T1000 (cell line): ENCODE measurements around the gene SCAPER.
"Not testable (repeated sequence)": the region's sequence is repeated elsewhere in the genome, so short reads cannot be mapped to it uniquely, and the experiment has no call there.

Experiments
- DNase-seq: peaks from one replicate; lab custom pipeline; 2025; ENCODE audit warnings: mixed read lengths; lab: John Stamatoyannopoulos, UW

The SCAPER gene

DNA sequence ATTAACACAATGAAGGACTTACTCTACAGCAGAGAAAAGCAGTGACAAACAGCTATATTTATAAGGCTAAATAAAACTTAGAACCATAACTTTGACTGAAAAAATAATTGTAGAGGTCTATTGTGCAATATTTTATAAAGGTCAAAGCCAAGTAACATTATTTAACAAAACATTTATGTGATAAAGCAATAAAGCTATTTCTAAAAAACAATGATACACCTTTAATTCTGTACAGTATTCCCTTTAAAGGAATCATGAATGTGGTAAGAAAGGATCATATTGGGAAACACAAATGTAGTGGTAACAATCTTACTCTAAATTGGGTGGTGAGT is 332.2 kb downstream of the SCAPER start:
- DNase-seq, result no peak

DNA sequence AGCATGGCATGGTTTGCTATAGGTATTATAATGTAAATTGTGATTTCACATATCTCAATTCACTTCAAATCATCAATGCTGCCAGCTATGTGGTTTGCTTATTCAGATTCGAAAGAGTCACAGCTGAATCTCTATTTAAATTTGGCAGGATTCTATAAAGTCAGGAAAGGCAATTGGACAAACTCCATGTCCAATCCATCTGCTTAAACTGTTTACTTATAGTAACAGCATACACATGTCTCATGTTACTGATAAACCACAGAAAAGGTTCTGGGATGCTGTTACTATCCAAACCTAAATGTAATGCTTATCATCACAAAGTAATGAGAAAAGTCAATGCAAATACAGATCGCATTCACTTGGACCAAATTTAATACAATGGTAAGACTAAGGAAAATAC is 338.9 kb downstream of the SCAPER start:
- DNase-seq, result no peak

DNA sequence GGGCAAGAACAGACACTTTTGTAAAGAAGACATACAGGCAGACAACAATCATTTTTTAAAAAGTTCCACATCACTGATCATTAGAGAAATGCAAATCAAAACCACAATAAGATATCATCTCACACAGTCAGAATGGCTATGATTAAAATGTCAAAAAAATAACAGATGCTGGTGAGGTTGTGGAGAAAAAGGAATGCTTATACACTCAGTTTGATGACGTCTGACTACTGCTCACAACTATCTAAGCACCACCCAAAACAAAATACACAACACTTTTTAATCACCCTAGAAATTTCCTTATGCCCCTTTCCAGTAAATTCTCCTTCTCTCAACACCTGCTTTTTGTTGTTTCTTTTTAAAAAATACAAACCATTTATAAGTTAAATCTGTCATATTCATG is 339.8 kb downstream of the SCAPER start:
- DNase-seq, result no peak

DNA sequence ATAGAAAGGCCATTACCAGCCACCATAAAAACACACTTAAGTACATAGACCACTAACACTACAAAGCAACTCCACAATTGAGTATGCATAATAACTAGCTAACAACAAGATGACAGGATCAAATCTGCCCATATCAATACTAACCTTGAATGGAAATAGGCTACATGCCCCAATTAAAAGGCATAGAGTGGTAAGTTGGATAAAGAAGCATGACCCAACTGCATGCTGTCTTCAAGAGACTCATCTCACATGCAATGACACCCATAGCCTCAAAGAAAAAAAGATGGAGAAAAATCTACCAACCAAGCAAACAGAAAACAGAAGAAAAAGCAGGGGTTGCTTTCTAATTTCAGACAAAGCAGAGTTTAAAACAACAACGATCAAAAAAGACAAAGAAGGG is 349.9 kb downstream of the SCAPER start:
- DNase-seq, result no peak

DNA sequence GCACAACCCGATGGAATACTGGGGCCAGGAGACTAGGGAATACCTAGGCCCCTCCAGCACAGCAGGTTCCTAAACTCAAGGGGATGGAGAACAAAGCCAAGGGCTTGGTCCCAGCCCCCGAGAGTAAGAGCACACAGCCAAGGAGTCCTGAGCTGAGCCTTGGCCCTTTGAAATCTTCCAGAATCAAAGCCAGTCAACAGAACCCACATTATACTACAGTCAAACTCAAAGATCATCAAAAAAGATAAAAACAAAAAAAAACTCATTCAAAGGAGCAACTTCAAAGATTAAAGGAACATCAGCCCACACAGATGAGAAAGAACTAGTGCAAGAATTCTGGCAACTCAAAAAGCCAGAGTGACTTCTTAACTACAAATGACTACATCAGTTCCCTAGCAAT is 351.6 kb downstream of the SCAPER start:
- no peak for DNase-seq

DNA sequence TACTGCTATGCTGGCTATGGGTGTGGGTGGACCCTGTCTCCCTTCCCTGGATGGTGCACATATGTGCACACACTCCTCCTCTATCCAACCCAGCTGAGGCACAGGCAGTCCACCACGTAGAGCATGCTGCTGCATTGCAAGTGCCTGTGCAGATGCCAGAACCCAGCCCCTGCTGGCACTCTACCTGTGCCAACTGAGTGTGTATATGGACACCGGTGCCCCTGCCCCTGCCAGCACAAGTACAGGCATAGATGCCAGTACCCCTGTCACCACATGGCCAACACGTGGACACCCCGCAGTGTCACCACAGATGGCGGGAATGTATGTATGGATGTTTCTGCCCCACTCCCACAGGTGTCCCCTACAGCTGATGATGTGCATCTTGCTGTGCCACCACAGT is 352.0 kb downstream of the SCAPER start:
- no peak for DNase-seq

DNA sequence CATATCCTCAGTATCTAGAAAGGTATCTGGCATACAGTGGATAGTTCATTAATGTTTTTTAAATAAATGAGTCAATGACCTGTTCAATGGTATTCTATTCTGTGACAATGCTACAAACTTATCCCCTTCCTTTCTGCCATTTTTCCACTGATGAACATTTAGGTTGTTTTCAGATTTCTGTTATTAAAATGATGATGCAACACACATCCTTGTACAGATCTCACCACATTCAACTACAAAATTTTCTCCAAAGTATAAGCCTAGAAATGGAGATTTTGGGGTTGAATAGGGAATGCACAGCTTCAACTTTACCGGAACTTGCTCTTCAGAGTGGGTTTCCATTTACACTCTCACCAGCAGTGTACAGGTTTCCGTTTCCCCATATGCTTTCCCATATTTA is 358.3 kb downstream of the SCAPER start:
- no peak for DNase-seq

DNA sequence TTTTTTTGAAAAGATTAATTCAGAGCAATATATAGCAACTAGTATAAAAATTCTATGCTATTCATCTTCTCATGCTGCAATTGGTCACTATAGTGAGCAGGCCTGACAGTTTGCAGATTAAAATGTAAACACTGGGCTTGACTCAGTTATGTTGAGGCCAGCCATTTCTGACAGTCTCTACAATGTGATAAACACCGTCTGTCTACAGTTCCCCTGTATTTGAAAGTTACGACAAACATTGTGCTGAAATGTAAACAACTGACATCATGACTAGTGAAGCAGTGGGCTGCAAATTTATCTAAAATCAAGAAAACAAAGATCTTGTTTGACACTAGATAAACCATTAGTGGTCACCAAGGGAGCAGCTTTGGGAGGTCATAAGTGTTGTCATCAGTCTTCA is 371.1 kb downstream of the SCAPER start:
- no peak for DNase-seq

DNA sequence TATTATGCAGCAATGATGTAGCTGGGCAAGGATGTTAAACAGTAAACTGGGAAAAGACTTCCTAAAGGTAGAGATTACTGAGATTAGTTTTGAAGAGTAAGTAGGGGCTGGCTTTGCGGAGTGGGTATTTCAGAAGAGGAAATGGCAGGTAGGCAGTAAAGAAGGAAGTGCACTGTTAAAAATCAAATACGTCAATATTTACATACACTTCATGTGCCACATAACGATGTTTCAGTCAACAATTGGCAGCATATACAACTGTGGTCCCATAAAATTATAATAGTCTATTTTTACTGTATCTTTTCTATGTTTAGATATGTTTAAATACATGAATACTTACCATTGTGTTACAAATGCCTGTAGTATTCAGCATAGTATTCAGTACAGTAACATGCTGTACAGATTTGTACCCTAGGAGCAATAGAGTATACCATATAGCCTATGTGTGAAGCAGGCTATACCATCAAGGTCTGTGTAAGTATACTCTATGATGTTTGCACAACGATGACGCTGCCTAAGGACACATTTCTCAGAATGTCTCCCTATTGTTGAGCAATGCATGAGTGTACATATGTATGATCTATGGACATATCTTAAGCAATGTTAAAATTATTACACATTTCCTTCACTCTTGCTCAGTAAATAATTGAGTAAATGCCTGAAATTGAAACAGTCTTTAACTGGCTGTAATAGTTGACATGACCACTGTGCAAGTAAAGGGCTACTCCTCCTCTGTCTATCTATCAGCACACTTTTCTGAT is 371.9 kb downstream of the SCAPER start:
- no peak for DNase-seq

DNA sequence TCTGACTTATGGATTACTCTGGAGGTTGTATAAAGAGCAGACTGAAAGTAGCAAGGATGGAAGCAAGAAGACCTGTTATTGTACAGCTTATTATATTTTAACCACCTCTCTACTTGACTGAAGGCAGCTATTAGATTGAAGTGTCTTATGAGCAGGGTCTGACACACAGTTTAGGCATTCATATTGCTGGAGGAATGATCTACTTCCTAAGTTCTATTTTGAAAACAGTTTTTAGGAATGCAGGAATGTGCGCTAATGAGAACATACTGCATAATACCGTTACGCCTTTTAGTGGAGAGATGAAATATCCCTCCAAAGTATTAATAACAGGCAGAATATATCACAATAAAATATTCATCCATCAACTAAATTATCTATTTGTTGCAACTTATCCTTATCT is 375.2 kb downstream of the SCAPER start:
- DNase-seq, result no peak

DNA sequence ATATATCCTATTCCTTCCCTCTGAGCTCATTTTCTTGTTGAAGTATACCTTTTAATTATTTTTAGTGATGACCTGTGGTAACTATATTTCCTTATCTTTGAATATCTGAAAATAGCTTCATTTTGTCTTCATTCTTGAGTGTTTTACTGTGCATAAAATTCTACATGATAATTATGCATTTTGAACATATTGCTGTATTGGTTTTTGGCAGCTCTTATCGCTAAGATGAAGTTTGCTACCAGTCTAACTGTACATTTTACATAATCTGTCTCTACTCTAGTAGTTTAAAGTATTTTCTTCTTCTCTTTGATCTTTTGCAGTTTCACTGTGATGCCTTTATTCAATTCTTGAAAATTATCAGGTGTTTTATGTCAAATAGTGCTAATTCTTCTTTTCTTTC is 379.0 kb downstream of the SCAPER start:
- DNase-seq, result no peak

DNA sequence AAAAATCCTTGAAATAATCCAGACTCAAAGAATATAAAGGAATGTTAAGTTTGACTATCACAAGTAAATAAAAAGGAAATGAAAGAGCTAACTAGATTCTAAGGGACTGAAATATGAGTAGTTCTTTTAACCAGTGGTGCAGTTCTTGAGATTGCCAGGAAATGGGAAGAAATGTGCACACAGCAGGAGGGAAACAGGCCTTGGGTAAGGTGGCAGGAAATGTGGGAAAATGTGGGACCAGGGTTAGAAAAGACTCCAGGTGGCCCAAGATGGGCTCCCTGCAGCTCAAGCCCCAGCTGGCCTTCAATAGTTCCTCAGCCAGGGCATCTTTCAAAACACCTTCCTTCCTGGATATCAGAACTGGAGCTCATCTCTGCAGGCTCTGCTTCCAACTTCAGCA is 387.2 kb downstream of the SCAPER start:
- no peak for DNase-seq

DNA sequence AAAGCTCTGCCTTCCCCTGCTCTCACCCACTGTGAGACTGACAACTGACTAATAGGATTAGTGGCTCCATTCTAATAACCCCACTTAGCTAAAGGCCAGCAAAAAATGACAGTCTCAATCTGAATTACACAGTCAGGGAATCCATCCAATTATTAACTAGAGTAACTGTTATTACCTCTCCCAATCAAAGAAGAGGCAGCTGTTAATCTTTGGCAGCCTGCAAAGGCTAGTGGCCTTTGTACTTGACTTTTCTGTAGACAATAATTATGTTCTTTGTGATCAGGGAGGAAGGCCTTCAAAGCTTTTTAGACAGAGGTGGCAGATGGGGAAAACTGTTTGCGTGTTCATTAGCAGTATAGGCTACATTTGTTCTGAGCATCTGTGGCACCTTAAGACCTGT is 390.9 kb downstream of the SCAPER start:
- DNase-seq, result no peak

DNA sequence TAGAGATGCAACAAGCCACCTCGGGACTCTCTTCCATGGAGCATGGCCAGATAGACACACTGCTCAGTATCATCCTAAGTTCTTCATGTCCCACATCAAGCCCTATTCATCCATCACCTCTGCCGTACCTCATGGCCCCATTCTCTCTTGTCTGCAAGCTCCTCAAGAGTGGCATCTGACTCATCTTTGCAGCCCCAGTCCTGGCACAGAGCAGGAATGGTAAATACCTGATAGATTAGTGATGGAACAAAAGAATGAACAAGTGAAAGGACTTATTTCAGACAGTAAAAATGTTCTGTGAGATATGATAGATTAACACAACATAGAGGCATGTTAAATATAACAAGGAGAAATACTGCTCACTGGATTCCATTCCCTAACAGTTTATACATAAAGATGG is 392.2 kb downstream of the SCAPER start:
- DNase-seq, result no peak

DNA sequence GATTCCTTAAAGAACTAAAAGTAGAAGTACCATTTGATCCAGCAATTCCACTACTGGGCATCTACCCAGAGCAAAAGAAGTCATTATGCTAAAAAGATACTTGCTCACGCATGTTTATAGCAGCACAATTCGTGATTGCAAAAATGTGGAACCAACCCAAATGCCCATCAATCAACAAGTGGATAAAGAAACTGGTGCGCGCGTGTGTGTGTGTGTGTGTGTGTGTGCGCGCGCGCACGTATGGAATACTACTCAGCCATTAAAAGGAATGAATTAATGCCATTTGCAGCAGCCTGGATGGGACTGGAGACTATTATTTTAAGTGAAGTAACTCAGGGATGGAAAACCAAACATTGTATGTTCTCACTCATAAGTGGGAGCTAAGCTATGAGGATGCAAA is 394.5 kb downstream of the SCAPER start:
- not testable (repeated sequence) for DNase-seq

DNA sequence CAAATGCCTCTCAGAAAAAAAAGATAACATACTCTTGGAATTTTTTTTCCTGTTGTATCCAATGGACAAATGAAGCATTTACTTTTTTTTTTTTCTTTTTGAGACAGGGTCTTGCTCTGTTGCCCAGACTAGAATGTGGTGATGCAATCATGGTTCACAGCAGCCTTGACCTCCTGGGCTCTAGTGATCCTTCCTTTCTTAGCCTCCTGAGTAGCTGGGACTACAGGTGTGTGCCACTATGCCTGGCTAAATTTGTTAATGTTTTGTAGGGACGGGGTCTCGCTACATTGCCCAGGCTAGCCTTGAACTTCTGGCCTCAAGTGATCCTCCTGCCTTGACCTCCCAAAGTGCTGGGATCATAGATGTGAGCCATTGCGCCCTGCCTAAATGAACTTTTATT is 401.3 kb downstream of the SCAPER start:
- no peak for DNase-seq

DNA sequence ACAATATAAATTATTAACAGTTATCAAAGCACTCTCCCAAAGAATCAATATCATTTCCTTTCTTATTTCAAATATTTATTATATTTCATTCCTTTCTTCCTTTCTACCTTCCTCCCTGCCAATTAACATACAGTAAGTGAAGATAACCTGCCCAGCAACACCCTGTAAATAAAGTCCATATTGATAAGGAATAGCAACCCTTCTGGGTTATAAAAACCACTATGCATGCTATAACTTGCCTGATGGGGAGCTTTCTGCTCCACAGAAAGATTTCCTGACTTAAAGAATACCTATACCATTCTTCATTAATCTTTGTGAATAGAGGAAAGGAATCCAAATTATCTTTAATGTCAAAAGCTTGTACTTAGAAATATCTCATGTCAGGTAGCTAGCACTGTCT is 402.0 kb downstream of the SCAPER start:
- no peak for DNase-seq

DNA sequence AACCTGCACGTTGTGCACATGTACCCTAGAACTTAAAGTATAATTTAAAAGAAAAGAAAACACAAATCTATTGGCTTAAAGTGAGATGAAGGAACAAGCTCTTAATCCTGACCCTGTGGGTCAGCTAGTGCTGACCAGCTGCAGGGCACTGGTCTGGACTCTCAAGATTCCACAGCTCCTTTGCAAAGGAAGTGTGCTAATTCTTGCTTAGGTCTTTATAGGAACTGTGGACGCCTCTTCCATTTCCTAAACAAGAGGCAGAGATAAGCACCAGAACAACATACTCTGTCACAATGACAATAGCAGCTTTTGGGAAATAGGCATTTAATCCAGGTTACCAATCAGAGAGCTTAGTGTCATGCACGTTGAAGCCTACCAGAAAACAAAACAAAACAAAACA is 402.5 kb downstream of the SCAPER start:
- DNase-seq, result no peak

DNA sequence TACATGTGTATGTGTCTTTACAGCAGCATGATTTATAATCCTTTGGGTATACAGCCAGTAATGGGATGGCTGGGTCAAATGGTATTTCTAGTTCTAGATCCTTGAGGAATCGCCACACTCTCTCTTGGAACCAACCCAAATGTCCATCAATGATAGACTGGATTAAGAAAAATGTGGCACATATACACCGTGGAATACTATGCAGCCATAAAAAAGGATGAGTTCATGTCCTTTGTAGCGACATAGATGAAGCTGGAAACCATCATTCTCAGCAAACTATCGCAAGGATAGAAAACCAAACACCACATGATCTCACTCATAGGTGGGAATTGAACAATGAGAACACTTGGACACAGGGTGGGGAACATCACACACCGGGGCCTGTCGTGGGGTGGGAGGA is 403.0 kb downstream of the SCAPER start:
- DNase-seq, result not testable (repeated sequence)

DNA sequence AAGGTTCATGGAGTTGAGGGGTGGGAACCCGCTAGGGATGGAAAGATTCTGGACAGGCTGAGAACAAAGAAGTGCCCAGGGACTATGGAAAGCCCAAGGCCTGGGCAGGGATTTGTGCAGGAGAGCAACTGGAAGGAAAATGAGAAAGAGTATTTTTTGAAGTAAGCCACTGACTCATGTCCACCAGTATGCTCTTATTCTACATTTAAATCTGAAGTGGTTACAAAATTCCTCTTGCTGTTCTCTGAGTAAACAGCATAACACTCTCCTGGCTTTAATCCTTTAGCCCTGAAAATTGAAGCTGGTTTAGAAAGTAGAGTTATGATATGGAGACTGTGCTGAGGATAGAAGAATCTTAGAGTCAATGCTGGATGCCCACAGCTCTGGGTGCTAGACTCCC is 403.4 kb downstream of the SCAPER start:
- no peak for DNase-seq

DNA sequence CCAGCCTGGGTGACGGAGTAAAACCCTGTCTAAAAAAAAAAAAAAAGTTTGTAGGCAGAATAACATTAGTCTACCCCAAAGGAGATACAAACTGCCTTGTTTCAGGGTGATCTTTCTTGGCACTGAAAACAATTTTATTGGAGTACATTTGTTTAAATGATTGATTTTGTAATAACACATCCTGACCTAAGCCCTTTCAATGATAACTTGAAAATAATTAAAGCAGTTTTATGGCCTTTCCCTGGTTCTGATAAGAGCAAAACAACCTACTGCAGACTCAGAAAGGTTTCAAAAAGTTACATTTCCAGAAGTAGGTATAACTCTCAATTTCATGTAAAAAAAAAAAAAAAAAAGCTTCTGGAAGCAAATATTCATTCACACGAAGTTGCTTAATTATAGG is 404.1 kb downstream of the SCAPER start:
- DNase-seq, result no peak

DNA sequence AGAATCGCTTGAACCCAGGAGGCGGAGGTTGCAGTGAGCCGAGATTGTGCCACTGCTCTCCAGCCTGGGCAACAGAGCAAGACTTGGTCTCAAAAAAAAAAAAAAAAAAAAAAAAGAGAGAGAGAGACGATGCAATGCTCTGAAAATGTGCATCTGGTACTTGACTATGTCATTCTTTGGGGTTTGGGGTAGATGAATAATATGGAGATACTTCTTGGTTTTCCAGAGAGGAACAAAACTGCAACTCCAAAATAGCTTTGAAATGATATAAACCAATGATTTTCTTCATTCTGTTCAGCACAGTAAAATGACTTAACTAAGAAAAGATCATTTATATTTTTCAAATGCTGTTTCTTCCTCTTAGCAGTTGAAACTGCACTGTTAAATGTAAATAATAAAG is 409.7 kb downstream of the SCAPER start:
- no peak for DNase-seq

DNA sequence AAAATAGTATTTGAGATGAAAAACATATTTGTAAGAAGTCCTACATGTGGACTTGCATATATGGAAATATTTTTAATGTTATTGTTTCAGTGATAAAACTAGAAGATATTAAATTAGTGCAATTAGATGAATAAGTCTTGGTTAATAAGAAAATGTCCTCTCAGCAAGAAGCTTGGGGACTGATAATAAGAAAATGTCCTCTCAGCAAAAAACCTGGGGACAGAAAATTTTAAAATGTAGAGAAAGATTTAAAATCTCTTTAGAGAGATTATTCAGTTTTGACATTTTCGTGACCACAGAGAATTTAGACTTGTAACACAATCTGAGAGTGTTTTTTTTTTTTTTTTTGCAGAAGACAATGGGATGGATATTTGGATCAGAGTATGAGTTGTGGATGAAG is 412.6 kb downstream of the SCAPER start:
- no peak for DNase-seq

DNA sequence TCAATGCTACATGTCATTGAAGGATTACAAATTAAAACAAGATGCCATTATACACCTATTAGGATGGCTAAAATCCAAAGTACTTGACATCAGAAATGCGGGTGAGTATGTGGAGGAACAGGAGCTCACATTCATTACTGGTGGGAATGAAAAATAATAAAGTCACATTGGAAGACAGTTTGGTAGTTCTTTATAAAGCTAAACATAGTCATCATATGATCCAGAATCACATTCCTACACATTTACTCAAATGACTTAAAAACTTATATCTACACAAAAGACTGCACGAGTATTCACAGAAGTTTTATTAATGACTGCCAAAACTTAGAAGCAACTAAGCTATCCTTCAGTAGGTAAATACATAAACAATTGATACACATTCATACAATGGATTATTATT is 421.4 kb downstream of the SCAPER start:
- DNase-seq, result no peak

DNA sequence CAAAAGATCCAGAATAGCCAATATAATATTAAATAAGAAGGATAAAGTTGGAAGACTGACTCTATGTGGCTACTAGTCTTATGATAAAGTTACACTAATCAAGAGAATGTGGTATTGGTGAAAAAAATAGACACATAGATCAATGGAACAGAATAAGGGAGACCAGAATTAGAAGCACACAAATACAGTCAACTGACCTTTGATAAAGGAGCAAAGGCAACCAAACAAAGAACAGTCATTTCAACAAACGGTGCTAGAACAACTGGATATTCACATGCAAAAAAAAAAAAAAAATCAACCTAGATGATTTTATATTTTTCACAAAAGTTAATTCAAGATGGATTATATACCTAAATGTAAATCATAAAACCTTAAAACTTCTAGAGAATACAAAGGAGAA is 422.1 kb downstream of the SCAPER start:
- DNase-seq, result no peak
